Breast epithelium (tissue), 4 donors: Measurements from ENCODE around the gene IQUB. TPM values are rescaled to one million over a fixed set of nuclear protein-coding genes. Genes with fewer than 3 reads are reported as not detected.

Source experiments
- DNase-seq, 2 donors: peaks; one replicate each; pipeline ENCODE4 v3.0.0-alpha.2; 2019; ENCODE audit warnings: low spot score in 2 of 2
- H3K27ac ChIP-seq, 2 donors: fragments of 200-600 bp; sonication (generic) in 1 of 2; one replicate each; pipeline ENCODE4 v1.5.1; 2016 to 2019; ENCODE audit warnings: mild to moderate bottlenecking in 1 of 2
- H3K27me3 ChIP-seq, 2 donors: fragments of 200-600 bp; sonication (generic) in 1 of 2; one replicate each; pipeline versions ENCODE4 v1.5.1 to v1.6.0; 2017 to 2019; ENCODE audit warnings: control low read depth in 1 of 2, mild to moderate bottlenecking in 1 of 2
- H3K36me3 ChIP-seq: fragments of 200-600 bp; one replicate; pipeline ENCODE4 v1.5.1; 2019
- H3K4me1 ChIP-seq, 2 donors: fragments of 200-600 bp; sonication (generic); one replicate each; pipeline ENCODE4 v1.5.1; 2016 to 2019; ENCODE audit warnings: control low read depth in 1 of 2
- H3K4me3 ChIP-seq, 3 donors: fragments of 200-600 bp; sonication (generic); 1 replicate in 2 of 3; 2 replicates in 1 of 3; pipeline ENCODE4 v1.5.1; 2016 to 2019; ENCODE audit warnings: mild to moderate bottlenecking in 3 of 3, moderate library complexity in 2 of 3
- H3K9me3 ChIP-seq, 2 donors: fragments of 200-600 bp; sonication (generic) in 1 of 2; one replicate each; pipeline ENCODE4 v1.5.1; 2016 to 2019; ENCODE audit warnings: control low read depth in 1 of 2
- POLR2A ChIP-seq: fragments of 450-650 bp; IDR thresholded peaks from one replicate; pipeline ENCODE4 v1.6.1; 2016; ENCODE audit warnings: antibody characterized with exemption, mild to moderate bottlenecking, moderate library complexity
- POLR2AphosphoS5 ChIP-seq, 3 donors: sonication (generic); formaldehyde crosslinking; IDR thresholded peaks; one replicate each; pipeline ENCODE4 v1.6.1; 2017; ENCODE audit warnings: antibody characterized with exemption in 3 of 3
- intact Hi-C: fragments of 100-400 bp; cut with DNase I; formaldehyde crosslinking; loops from one replicate; pipeline ENCODE4 v1.15.1; 2023; ENCODE audit warnings: low total_unique reads
- total RNA-seq, 3 donors: library from RNA; depleted of rRNA; stranded (reverse); fragments of >200 nt; gene quantifications; one replicate each; pipeline ENCODE4 v1.1.0, GENCODE V29; 2016
- TF ChIP-seq, protein P1 (sequence below), 3 donors: fragments of 450-650 bp; IDR thresholded peaks; one replicate each; pipeline ENCODE4 v1.5.1; 2016 to 2017; ENCODE audit warnings: antibody characterized with exemption in 3 of 3, mild to moderate bottlenecking in 3 of 3, moderate library complexity in 3 of 3

IQUB gene
- total RNA-seq, 3 donors from 2014 or later, result 0.32 to 8.2 (median 3.3) TPM

DNA sequence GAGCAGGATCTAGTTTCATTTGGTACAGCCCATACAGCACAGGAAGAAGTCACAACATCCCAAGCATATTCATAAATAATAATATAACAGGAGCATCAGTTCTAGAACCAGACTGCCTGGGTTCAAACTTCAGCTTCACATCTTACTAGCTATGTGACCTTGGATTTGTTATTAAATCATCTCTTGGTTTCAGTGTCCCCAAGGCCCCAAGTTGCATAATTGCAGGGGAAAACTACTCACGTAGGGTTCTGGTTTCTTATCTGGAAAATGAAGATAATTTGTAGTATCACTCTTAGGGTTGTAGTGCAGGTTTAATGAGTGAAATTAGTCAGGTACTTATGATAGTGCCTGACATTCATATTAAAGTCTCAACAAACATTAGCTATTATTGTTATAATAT, 5.5 kb upstream of the IQUB start:
- no peak overlapping the region for H3K4me3 ChIP-seq
- H3K27me3 ChIP-seq, result no peaks in the 10 kb centered on the region
- no peak for TF ChIP-seq POLR2A
- TF ChIP-seq, protein P1, sequence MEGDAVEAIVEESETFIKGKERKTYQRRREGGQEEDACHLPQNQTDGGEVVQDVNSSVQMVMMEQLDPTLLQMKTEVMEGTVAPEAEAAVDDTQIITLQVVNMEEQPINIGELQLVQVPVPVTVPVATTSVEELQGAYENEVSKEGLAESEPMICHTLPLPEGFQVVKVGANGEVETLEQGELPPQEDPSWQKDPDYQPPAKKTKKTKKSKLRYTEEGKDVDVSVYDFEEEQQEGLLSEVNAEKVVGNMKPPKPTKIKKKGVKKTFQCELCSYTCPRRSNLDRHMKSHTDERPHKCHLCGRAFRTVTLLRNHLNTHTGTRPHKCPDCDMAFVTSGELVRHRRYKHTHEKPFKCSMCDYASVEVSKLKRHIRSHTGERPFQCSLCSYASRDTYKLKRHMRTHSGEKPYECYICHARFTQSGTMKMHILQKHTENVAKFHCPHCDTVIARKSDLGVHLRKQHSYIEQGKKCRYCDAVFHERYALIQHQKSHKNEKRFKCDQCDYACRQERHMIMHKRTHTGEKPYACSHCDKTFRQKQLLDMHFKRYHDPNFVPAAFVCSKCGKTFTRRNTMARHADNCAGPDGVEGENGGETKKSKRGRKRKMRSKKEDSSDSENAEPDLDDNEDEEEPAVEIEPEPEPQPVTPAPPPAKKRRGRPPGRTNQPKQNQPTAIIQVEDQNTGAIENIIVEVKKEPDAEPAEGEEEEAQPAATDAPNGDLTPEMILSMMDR (IDR thresholded peaks at IDR 0.05), result no peak
- no peak for TF ChIP-seq POLR2AphosphoS5 (IDR thresholded peaks at IDR 0.05)
- H3K36me3 ChIP-seq, result no peaks in the 10 kb centered on the region
- DNase-seq, result no peak
- H3K4me1 ChIP-seq, result no peaks in the 10 kb centered on the region
- H3K9me3 ChIP-seq, result no peaks in the 10 kb centered on the region
- H3K27ac ChIP-seq, result no peak overlapping the region
- intact Hi-C loops, result no loop called here

DNA sequence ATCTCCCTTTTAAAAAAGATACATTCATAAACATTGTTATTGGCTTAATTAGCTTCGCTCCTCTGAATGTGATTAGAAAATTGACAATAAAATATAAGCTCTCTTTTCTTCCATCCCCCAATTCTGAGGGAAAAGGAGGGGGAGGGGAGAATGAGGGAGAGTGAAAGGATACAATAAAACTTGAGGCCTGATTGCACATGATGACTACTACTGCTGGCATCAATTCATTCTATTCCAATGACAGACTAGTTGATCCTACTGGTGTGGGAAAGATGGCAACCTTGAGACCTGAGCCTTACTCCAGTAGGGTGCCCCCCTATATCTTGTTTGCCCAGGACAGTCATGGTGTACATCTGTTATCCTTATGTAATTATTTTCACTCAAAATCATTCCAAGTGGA, 4.5 kb upstream of the IQUB start:
- TF ChIP-seq, protein P1 (IDR thresholded peaks at IDR 0.05), result no peak
- TF ChIP-seq POLR2A (no peak), POLR2AphosphoS5 (IDR thresholded peaks at IDR 0.05) (no peak)
- Histone ChIP-seq H3K36me3 (no peaks in the 10 kb centered on the region), H3K4me1 (no peaks in the 10 kb centered on the region), H3K4me3 (no peak overlapping the region), H3K9me3 (no peaks in the 10 kb centered on the region), H3K27ac (no peak overlapping the region), H3K27me3 (no peaks in the 10 kb centered on the region)
- DNase-seq, result no peak
- intact Hi-C loops, result no loop called here

DNA sequence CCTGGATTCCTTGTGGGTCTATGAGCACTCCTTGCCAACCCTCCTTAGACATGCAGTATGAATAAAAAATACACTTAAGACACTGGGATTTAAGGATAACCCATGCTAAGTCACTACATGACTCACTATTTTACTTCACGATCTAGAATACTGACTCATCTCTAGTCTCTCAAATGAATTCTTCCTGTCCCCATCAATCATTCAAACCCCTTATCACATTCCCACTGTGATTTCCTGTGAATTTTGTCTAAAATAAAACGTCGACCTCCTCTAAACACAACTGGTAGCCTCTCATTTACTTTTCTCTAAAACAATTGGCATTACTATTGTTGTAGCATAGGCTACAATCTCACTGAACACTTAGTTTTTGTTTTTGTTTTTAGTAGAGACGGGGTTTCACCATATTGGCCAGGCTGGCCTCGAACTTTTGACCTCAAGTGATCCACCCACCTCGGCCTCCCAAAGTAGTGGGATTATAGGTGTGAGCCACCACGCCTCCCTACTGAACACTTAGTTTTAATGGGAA, 3.9 kb upstream of the IQUB start:
- Histone ChIP-seq H3K36me3 (no peaks in the 10 kb centered on the region), H3K27me3 (no peaks in the 10 kb centered on the region), H3K9me3 (no peaks in the 10 kb centered on the region), H3K4me3 (no peak overlapping the region), H3K27ac (no peak overlapping the region), H3K4me1 (no peaks in the 10 kb centered on the region)
- TF ChIP-seq POLR2A, result no peak
- no peak for DNase-seq
- intact Hi-C loops, result no loop called here

DNA sequence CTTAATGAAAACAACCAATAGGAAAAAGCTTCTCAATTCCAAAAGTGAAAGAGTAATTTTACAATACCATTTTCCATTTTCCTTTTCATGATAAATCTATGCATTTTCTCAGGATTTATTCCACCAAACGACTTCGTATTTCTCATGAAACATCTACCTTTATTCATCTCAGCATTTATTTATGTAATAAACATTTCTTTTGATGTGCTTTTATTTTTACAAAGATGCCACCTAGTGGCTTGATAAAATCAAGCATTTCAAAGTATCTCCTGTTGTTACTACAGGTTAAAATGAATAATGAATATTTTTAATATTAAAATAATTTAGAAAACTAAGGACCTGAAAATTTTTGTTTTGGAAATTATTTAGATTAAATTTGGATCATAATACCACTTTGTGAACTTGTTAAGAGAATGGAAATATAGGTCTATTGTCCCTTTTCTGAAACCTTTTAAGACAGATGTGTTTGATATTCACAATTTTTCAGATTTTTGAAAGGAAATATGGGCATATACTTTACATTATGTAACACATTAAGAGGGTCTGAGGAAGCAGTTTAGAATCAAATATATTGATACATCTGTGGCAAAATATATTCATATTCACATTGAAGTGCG, 2.7 kb upstream of the IQUB start:
- no peaks in the 10 kb centered on the region for H3K27me3 ChIP-seq
- H3K4me3 ChIP-seq, result no peak overlapping the region
- H3K27ac ChIP-seq, result no peak overlapping the region
- no peaks in the 10 kb centered on the region for H3K9me3 ChIP-seq
- no peaks in the 10 kb centered on the region for H3K4me1 ChIP-seq
- no peaks in the 10 kb centered on the region for H3K36me3 ChIP-seq
- intact Hi-C loops, result no loop called here
- no peak for TF ChIP-seq POLR2A
- TF ChIP-seq, protein P1 (IDR thresholded peaks at IDR 0.05), result peak in 2 of 3 donors; percentile 27 to 52
- DNase-seq, result no peak

DNA sequence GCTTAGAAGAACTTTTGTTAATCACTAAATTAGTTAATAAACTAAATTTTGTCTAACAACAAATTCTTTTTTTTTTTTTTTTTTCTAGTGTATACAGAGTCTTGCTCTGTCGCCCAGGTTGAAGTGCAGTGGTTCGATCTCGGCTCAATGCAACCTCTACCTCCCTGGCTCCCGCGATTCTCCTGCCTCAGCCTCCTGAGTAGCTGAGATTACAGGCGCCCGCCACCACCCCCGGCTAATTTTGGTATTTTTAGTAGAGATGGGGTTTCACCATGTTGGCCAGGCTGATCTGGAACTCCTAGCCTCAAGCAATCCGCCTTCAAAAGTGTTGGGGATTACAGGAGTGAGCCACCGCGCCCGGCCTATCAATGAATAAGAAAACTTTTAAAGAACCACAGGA, 1.1 kb upstream of the IQUB start:
- intact Hi-C loops, result no loop called here
- Histone ChIP-seq H3K36me3 (no peaks in the 10 kb centered on the region), H3K27ac (peak overlapping the region; percentile 93 to 97), H3K4me1 (no peaks in the 10 kb centered on the region), H3K4me3 (peak overlapping the region; percentile 53 to 68 (median 65)), H3K27me3 (no peaks in the 10 kb centered on the region), H3K9me3 (no peaks in the 10 kb centered on the region)
- DNase-seq, result no peak
- TF ChIP-seq, protein P1 (IDR thresholded peaks at IDR 0.05), result no peak
- TF ChIP-seq POLR2AphosphoS5 (IDR thresholded peaks at IDR 0.05), result no peak
- no peak for TF ChIP-seq POLR2A
